Renal cortex interstitium (tissue), 11 donors: Measurements from ENCODE around the gene GPR162. TPM values are rescaled to one million over a fixed set of nuclear protein-coding genes. Genes with fewer than 3 reads are reported as not detected.

Experiments
- DNase-seq, 11 donors: peaks; one replicate each; pipeline ENCODE4 v3.0.0-alpha.2; 2013; ENCODE audit warnings: low read depth in 9 of 11, low spot score in 4 of 11; ENCODE audit errors: extremely low read depth in 1 of 11
- polyA plus RNA-seq, 3 donors: library from polyadenylated mRNA; unstranded; fragments of 120-200 nt; gene quantifications; one replicate each; pipeline ENCODE4 v1.2.1, GENCODE V29; 2013; ENCODE audit not compliant: insufficient read length in 3 of 3

Gene GPR162
- polyA plus RNA-seq, 3 donors, result 25.4 to 37.4 (median 28.2) TPM

- peak in 1 of 11 donors; percentile 59 for DNase-seq
Measured at GRCh38 chr12:6828781-6829535, 7.3 kb downstream of the GPR162 start.

GRCh38 chr12:6829536-6830220 lies 8.1 kb downstream of the GPR162 start:
- no peak for DNase-seq

- DNase-seq, result no peak
Measured at GRCh38 chr12:6830286-6830890, 8.8 kb downstream of the GPR162 start.

GRCh38 chr12:6830999-6831398 lies 9.4 kb downstream of the GPR162 start:
- DNase-seq, result no peak

- no peak for DNase-seq
Measured at GRCh38 chr12:6831450-6831995, 9.9 kb downstream of the GPR162 start.

- no peak for DNase-seq
Measured at GRCh38 chr12:6832125-6832524, 10.5 kb downstream of the GPR162 start.

GRCh38 chr12:6833189-6833890 lies 11.7 kb downstream of the GPR162 start:
- no peak for DNase-seq

GRCh38 chr12:6834254-6834653 lies 12.6 kb downstream of the GPR162 start:
- no peak for DNase-seq

- DNase-seq, result no peak
Measured at GRCh38 chr12:6834873-6835272, 13.3 kb downstream of the GPR162 start.

GRCh38 chr12:6836851-6837250 lies 15.2 kb downstream of the GPR162 start:
- no peak for DNase-seq

- no peak for DNase-seq
Measured at GRCh38 chr12:6837370-6838060, 15.9 kb downstream of the GPR162 start.

GRCh38 chr12:6838854-6839253 lies 17.2 kb downstream of the GPR162 start:
- no peak for DNase-seq

- DNase-seq, result no peak
Measured at GRCh38 chr12:6839482-6840201, 18.0 kb downstream of the GPR162 start.

GRCh38 chr12:6840330-6840729 lies 18.7 kb downstream of the GPR162 start:
- no peak for DNase-seq

- DNase-seq, result no peak
Measured at GRCh38 chr12:6840761-6841515, 19.3 kb downstream of the GPR162 start, which contains the start of gene GNB3. Gene GNB3 (plus strand): TSS chr12:6840925. CDS start chr12:6841288, 363 bp downstream.

GRCh38 chr12:6842075-6842474 lies 20.5 kb downstream of the GPR162 start:
- DNase-seq, result no peak

- DNase-seq, result no peak
Measured at GRCh38 chr12:6843118-6843902, 21.7 kb downstream of the GPR162 start.
